ENCODE data around the gene CD27. TPM values are rescaled to one million over a fixed set of nuclear protein-coding genes. Genes with fewer than 3 reads are reported as not detected.

Gene CD27
- total RNA-seq: 10 to 100 TPM; 53.1 to 90.5 TPM

- peak in 1 of 2 donors; percentile 23 for DNase-seq
- H3K4me3 Mint-ChIP-seq: peak within 1 kb of the TSS; percentile 94 to 99
- H3K27ac Mint-ChIP-seq: peak within 1 kb of the TSS; percentile 93
- no peaks in the 10 kb centered on the region for H3K9me3 Mint-ChIP-seq
- H3K4me1 Mint-ChIP-seq (ENCODE audit: low read depth): peaks cover 84% of the 10 kb centered on the region
- peak; percentile 13 to 28 for ATAC-seq (replicated peaks in 1 of 2)
- H3K36me3 Mint-ChIP-seq (ENCODE audit: insufficient read depth in 2 of 2): peaks cover 9 to 20% of the 10 kb centered on the region in 2 donors
- no peaks in the 10 kb centered on the region for H3K27me3 Mint-ChIP-seq (ENCODE audit: low read depth)
These were observed at the start of gene CD27 for GRCh38 chr12:6444704-6445688. TSS of gene CD27 (plus strand) at chr12:6444955. CDS start at chr12:6445096, 141 bp downstream.

- Mint-ChIP-seq H3K9me3 (no peaks in the 10 kb centered on the region), H3K4me1 (ENCODE audit: low read depth) (no peaks in the 10 kb centered on the region), H3K4me3 (no peak overlapping the region), H3K27me3 (ENCODE audit: low read depth) (peaks cover 6% of the 10 kb centered on the region), H3K36me3 (ENCODE audit: insufficient read depth in 2 of 2) (no peaks in the 10 kb centered on the region), H3K27ac (no peak overlapping the region)
- ATAC-seq (replicated peaks in 1 of 2) (no peak), DNase-seq (no peak)
These were observed 48.7 kb upstream of the CD27 start for GRCh38 chr12:6396031-6396430.

GRCh38 chr12:6399884-6400644, 44.7 kb upstream of the CD27 start:
- Mint-ChIP-seq H3K4me3 (no peak overlapping the region), H3K4me1 (ENCODE audit: low read depth) (no peaks in the 10 kb centered on the region), H3K36me3 (ENCODE audit: insufficient read depth in 2 of 2) (no peaks in the 10 kb centered on the region), H3K27ac (no peak overlapping the region), H3K9me3 (no peaks in the 10 kb centered on the region), H3K27me3 (ENCODE audit: low read depth) (peaks cover 6% of the 10 kb centered on the region)
- ATAC-seq (replicated peaks in 1 of 2) (no peak), DNase-seq (no peak)

- Mint-ChIP-seq H3K4me1 (ENCODE audit: low read depth) (no peaks in the 10 kb centered on the region), H3K9me3 (no peaks in the 10 kb centered on the region), H3K4me3 (no peak overlapping the region), H3K27ac (no peak overlapping the region), H3K36me3 (ENCODE audit: insufficient read depth in 2 of 2) (no peaks in the 10 kb centered on the region), H3K27me3 (ENCODE audit: low read depth) (no peaks in the 10 kb centered on the region)
- DNase-seq (no peak), ATAC-seq (replicated peaks in 1 of 2) (no peak)
These were observed 40.4 kb upstream of the CD27 start for GRCh38 chr12:6404390-6404789.

- Mint-ChIP-seq H3K9me3 (no peaks in the 10 kb centered on the region), H3K27ac (no peak overlapping the region), H3K27me3 (ENCODE audit: low read depth) (no peaks in the 10 kb centered on the region), H3K36me3 (ENCODE audit: insufficient read depth in 2 of 2) (no peaks in the 10 kb centered on the region), H3K4me1 (ENCODE audit: low read depth) (no peaks in the 10 kb centered on the region), H3K4me3 (no peak overlapping the region)
- DNase-seq (no peak), ATAC-seq (replicated peaks in 1 of 2) (no peak)
These were observed 38.8 kb upstream of the CD27 start for GRCh38 chr12:6405963-6406362.

GRCh38 chr12:6407236-6407954, 37.4 kb upstream of the CD27 start:
- Mint-ChIP-seq H3K4me3 (no peak overlapping the region), H3K27ac (no peak overlapping the region), H3K27me3 (ENCODE audit: low read depth) (no peaks in the 10 kb centered on the region), H3K4me1 (ENCODE audit: low read depth) (no peaks in the 10 kb centered on the region), H3K36me3 (ENCODE audit: insufficient read depth in 2 of 2) (no peaks in the 10 kb centered on the region), H3K9me3 (no peaks in the 10 kb centered on the region)
- ATAC-seq (replicated peaks in 1 of 2) (no peak), DNase-seq (no peak)

- no peaks in the 10 kb centered on the region for H3K36me3 Mint-ChIP-seq (ENCODE audit: insufficient read depth in 2 of 2)
- DNase-seq: no peak
- no peaks in the 10 kb centered on the region for H3K27me3 Mint-ChIP-seq (ENCODE audit: low read depth)
- no peak overlapping the region for H3K4me3 Mint-ChIP-seq
- ATAC-seq (replicated peaks in 1 of 2): peak; percentile 41 to 66
- no peaks in the 10 kb centered on the region for H3K9me3 Mint-ChIP-seq
- H3K4me1 Mint-ChIP-seq (ENCODE audit: low read depth): peaks cover 16% of the 10 kb centered on the region
- H3K27ac Mint-ChIP-seq: no peak overlapping the region
These were observed 28.2 kb upstream of the CD27 start for GRCh38 chr12:6416596-6416995.

- Mint-ChIP-seq H3K27me3 (ENCODE audit: low read depth) (no peaks in the 10 kb centered on the region), H3K4me1 (ENCODE audit: low read depth) (peaks cover 23% of the 10 kb centered on the region)
These were observed 26.0 kb upstream of the CD27 start for GRCh38 chr12:6418796-6419195.

GRCh38 chr12:6420364-6420763, 24.4 kb upstream of the CD27 start:
- no peaks in the 10 kb centered on the region for H3K27me3 Mint-ChIP-seq (ENCODE audit: low read depth)
- H3K9me3 Mint-ChIP-seq: no peaks in the 10 kb centered on the region
- no peaks in the 10 kb centered on the region for H3K36me3 Mint-ChIP-seq (ENCODE audit: insufficient read depth in 2 of 2)
- H3K4me1 Mint-ChIP-seq (ENCODE audit: low read depth): peaks cover 35% of the 10 kb centered on the region
- ATAC-seq (replicated peaks in 1 of 2) (no peak), DNase-seq (no peak)
- no peak overlapping the region for H3K27ac Mint-ChIP-seq
- H3K4me3 Mint-ChIP-seq: no peak overlapping the region

More at GRCh38 chr12:6418796-6419195, 26.0 kb upstream of the CD27 start:
- ATAC-seq (replicated peaks in 1 of 2): no peak
- Mint-ChIP-seq H3K36me3 (ENCODE audit: insufficient read depth in 2 of 2) (no peaks in the 10 kb centered on the region), H3K9me3 (no peaks in the 10 kb centered on the region), H3K4me3 (no peak overlapping the region), H3K27ac (no peak overlapping the region)
- DNase-seq: no peak

GRCh38 chr12:6423267-6424007, 21.3 kb upstream of the CD27 start:
- DNase-seq (peak; percentile 78 to 79), ATAC-seq (replicated peaks in 1 of 2) (peak; percentile 55 to 66)
- Mint-ChIP-seq H3K36me3 (ENCODE audit: insufficient read depth in 2 of 2) (no peaks in the 10 kb centered on the region), H3K27me3 (ENCODE audit: low read depth) (no peaks in the 10 kb centered on the region), H3K27ac (no peak overlapping the region), H3K9me3 (no peaks in the 10 kb centered on the region), H3K4me3 (peak overlapping the region in 1 of 2 donors; percentile 18), H3K4me1 (ENCODE audit: low read depth) (peaks cover 54% of the 10 kb centered on the region)

GRCh38 chr12:6424008-6424347, 20.8 kb upstream of the CD27 start:
- no peaks in the 10 kb centered on the region for H3K27me3 Mint-ChIP-seq (ENCODE audit: low read depth)
- no peaks in the 10 kb centered on the region for H3K36me3 Mint-ChIP-seq (ENCODE audit: insufficient read depth in 2 of 2)
- ATAC-seq (replicated peaks in 1 of 2): no peak
- peak overlapping the region in 1 of 2 donors; percentile 18 for H3K4me3 Mint-ChIP-seq
- H3K9me3 Mint-ChIP-seq: no peaks in the 10 kb centered on the region
- peaks cover 56% of the 10 kb centered on the region for H3K4me1 Mint-ChIP-seq (ENCODE audit: low read depth)
- DNase-seq: no peak
- no peak overlapping the region for H3K27ac Mint-ChIP-seq

- no peak overlapping the region for H3K27ac Mint-ChIP-seq
- no peaks in the 10 kb centered on the region for H3K36me3 Mint-ChIP-seq (ENCODE audit: insufficient read depth in 2 of 2)
- H3K27me3 Mint-ChIP-seq (ENCODE audit: low read depth): no peaks in the 10 kb centered on the region
- H3K4me1 Mint-ChIP-seq (ENCODE audit: low read depth): peaks cover 62% of the 10 kb centered on the region
- no peaks in the 10 kb centered on the region for H3K9me3 Mint-ChIP-seq
- no peak for DNase-seq
- no peak for ATAC-seq (replicated peaks in 1 of 2)
- H3K4me3 Mint-ChIP-seq: peak overlapping the region in 1 of 2 donors; percentile 15
These were observed 19.9 kb upstream of the CD27 start for GRCh38 chr12:6424866-6425265.
